GM18867 (cell line): Measurements from ENCODE around the gene CLEC4G.
A peak's percentile ranks its signal among the peaks of the same experiment; 100 is the strongest.

ENCODE experiments used
- ATAC-seq: cut with Tn5 transposase; IDR thresholded peaks from one replicate; pipeline ENCODE4 v1.9.1; 2021; ENCODE audit warnings: mild to moderate bottlenecking, moderate library complexity; ENCODE audit not compliant: unreplicated experiment

Gene CLEC4G

DNA sequence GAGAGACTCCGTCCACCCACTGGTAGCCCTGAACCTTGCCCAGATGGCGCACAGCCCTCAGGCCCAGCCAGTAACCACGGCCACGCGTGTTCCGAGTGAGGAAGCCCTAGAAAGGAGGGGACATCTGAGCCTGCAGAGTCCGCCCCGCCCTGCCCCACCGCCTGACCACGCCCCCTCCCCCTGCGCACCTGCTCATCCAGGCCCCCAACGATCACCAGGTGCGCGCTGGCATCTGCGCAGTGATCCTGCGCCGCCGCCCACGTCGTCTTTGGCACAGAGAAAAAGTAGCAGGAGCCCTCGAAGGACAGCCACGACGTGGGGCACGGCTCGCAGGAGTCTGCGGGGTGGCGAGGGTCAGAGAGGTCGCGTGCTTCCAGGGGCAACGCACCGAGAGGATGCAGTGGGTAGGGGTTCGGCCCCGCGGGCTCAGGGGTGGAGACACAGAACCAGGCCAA is 2.1 kb downstream of the CLEC4G start:
- no peak for ATAC-seq

DNA sequence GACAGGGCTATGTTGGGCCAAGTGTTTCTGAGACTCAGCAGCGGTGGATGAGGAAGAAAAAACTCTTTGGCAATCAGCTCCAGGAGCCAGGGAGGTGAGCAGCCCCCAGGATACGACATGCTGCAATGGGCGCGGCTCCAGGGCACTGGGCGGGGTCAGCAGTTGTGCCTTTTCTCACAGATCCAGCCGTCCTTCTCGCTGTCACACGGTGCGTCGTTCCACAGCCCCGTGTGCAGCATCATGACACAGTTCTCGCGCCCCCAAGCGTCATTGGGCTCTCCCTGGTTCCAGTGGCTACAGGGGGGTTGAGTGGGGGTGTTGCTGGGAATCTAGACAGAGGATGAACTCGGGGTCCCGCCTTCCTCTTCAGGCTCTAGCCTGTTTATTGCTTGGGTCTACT is 2.7 kb downstream of the CLEC4G start:
- no peak for ATAC-seq

DNA sequence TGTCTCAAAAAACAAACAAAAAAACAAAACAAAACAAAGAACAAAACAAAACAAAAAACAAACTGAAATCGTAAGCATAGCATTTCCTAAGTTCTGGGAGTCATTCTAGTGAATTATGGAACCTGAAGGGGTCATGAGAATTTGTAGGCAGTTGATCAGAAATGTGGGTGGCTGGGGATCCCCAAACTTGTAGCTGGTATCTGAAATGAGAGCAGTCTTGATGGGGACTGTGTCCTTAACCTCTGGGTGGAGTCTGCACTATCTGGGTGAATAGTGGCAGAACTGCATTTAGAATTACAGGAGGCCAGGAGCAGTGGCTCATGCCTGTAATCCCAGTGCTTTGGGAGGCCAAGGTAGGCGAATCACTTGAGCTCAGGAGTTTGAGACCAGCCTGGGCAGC is 6.1 kb downstream of the CLEC4G start:
- ATAC-seq = no peak

DNA sequence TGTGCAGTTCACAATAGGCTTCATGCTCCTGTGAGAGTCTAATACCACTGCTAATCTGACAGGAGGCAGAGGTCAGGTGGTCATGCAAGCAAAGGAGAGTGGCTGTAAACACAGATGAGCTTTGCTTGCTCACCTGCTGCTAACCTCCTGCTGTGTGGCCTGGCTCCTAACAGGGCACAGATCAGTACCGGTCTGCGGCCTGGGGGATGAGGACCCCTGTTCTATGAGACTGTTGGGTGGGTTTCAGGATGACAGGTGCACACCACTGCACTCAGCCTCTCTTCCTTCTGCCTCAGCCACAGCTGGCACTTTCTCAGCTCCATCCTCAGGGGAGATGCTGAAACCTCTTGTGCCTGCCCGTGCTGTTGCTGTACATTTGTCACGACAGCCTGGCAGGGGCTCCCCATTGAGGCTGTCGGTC is 9.7 kb downstream of the CLEC4G start:
- no peak for ATAC-seq

DNA sequence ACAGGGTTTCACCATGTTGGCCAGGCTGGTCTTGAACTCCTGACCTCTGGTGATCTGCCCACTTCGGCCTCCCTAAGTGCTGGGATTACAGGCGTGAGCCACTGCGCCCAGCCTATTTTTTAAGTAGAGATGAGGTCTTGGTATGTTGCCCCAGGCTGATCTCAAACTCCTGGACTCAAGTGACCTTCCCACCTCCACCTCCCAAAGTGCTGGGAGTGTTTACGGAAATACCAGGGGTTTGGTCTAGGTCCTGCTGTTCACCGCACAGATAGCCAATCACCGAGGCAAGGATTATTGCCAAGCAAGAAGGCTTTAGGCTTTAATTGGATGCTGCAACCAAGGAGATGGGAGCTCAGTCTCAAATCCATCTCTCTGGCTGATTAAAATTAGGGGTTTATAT is 11.6 kb downstream of the CLEC4G start:
- no peak for ATAC-seq

DNA sequence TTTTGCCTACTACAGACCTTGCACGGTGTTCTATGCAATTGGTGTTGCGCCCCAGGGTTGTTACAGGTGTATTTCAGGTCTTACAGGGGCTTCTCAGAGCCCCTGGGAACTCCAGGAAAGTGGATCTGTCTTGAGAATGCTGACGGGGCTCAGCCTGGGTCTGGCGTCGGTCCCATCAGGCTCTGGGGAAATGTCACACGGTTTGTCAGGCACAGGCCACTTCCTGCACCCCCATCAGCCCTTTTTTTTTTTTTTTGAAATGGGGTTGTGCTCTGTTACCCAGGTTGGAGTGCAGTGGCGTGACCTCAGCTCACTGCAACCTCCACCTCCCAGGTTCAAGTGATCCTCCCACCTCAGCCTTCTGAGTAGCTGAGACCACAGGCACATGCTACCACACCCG is 13.2 kb downstream of the CLEC4G start:
- no peak for ATAC-seq

DNA sequence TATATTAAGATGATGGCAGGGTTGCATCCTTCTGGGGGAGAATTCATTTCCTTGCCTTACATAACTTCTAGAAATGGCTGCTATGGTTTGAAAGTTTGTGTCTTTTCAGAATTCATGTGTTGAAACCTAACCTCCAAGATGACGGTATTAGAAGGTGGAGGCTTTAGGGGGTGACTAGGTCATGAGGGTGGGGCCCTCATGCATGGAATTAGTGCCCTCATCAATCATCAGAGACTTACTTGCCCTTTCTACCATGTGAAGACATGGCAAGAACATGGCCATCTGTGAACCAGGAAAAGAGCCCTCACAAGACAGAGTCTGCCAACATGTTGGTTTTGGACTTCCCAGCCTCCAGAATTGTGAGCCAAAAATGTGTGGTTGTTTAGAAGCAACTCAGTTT is 15.1 kb downstream of the CLEC4G start:
- ATAC-seq = no peak

DNA sequence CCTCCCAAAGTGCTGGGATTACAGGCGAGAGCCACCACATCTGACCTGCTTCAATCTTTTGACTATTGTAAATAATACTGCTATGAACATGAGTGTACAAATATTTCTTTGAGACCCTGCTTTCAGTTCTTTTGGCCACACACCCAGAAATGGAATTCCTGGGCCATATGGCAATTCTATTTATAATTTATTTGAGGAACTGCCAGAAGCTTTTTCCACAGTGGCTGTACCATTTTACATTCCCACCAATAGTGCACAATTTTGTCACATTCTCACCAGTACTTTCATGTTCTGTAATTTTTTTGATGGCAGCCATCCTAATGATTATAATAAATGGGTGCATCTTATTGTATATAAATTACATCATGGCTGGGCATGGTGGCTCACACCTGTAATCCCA is 16.2 kb downstream of the CLEC4G start:
- ATAC-seq = no peak

DNA sequence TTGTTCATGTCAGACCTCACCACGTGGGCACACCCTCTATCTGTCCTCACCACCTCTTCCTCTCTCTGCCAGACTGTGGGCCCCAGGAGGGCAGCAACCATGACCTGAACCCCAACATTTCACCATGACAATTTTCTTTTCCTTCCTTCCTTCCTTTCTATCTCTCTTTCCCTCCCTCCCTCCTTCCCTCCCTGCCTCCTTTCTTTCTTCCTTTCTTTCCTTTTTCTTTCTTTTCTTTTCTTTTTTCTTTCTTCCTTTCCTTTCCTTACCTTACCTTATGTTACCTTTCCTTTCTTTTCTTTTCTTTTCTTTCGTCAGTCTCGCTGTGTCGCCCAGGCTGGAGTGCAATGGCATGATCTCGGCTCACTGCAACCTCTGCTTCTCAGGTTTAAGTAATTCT is 21.3 kb downstream of the CLEC4G start:
- no peak for ATAC-seq

DNA sequence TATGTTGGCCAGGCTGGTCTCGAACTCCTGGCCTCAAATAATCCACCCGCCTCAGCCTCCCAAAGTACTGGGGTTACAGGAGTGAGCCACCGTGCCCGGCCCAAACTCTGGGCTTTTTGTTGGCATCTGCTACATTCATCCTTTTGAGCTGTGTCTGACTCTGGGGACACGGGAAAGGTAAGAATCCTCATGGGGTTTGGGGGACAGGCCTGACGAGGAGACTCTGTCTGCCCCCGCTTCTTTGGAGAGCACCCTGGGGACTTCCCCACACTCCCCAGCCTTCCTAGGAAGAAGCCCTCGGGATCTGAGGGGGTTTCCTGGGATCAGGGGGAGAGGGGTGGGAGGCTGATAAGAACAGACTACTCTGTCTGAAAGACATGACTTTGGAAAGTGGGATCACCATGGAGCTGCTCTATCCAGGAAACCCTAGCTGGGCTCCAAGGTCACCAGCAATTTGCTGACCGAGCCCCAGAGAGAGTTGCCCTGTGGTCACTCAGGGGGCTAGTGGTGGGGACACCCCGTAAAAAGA is 21.9 kb downstream of the CLEC4G start:
- no peak for ATAC-seq

DNA sequence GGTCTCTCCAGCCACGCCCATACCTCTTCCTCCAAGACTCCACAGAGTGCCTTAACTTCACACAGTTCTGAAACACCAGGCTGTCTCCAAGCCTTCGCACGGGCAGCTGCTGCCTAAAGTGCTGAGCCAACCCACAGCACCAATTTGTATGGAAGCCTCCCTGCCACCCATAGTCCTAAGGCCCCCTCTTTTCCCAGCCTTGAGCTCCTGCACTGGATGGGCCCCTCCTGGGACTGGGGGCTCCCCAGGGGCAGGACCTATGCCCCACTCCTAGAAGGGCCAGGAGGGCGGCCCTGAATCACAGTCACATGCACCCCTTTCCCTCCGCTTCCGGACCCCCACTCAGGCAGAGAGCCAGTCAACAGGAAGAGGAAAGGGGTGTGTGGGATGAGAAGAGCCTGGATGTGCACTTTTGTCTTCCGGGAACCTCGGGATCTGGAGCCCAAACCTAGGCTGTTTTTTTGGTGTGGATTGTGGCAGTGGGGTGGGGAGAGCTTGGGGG is 24.9 kb downstream of the CLEC4G start:
- ATAC-seq = no peak

DNA sequence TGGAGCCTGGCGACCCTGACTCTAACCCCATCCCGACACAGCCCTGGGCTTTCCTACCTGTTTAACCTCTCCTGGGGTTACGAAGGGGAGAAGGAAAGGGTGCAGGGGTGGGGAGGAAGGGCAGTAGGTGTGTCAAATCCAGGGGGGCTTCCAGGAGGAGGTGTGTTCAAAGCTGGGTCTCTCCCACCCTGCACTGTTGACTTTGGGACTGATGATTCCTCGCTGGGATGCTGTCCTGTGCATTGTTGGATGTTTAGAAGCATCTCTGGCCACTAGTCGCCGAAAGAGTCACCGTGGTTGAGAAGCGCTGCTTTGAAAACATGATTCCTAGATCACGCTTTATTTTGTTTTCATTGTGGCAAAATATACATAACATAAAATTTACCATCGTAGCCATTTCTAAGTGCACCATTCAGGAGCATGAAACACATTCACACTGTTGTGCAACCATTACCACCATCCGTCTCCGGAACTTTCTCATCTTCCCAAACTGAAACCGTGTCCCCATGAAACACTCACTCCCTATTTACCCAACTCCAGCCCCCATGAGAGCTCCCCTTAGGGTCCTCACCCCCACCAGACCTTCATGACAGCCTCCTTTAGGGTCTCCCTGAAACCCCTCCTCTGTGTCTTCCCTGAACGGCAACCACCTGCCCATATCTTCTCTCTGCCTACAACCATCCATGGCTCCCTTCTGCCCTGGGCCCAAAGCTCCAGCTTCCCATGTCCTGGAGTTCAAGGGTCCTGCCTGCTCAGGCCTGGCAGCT is 25.5 kb downstream of the CLEC4G start:
- ATAC-seq = no peak

DNA sequence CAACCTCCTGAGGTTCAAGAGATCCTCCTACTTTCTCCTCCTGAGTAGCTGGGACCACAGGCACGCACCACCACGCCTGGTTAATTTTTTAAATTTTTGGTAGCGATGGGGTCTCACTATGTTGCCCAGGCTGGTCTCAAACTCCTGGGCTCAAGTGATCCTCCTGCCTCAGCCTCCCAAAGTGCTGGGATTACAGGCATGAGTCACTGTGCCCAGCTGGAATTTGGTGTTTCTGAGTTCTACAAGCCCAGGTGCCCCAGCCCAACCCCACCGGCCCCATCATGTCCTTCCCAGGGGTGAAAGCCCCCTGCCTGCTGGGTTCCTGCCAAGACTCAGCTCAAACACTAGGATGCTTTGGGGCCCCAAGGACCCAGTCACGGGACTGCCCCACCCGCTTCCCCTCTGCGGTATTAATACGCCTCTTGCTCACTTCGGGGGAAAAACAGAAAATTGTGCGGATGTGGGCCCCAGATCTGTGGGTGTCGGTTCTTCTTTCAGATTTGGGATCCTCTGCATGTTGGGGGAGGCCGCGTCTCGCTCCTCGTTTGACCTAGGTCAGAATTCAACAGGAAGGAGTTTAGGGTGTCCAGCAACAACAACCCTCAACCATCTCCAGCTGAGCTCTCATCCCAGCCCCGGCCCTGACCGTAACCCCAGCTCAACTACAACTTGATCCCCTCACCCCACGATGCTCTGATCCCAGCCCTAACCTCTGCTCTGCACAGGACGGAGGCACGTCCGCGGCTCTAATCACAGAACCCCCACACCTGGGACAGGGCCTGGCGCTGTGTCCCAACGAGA is 26.3 kb downstream of the CLEC4G start:
- ATAC-seq = no peak

DNA sequence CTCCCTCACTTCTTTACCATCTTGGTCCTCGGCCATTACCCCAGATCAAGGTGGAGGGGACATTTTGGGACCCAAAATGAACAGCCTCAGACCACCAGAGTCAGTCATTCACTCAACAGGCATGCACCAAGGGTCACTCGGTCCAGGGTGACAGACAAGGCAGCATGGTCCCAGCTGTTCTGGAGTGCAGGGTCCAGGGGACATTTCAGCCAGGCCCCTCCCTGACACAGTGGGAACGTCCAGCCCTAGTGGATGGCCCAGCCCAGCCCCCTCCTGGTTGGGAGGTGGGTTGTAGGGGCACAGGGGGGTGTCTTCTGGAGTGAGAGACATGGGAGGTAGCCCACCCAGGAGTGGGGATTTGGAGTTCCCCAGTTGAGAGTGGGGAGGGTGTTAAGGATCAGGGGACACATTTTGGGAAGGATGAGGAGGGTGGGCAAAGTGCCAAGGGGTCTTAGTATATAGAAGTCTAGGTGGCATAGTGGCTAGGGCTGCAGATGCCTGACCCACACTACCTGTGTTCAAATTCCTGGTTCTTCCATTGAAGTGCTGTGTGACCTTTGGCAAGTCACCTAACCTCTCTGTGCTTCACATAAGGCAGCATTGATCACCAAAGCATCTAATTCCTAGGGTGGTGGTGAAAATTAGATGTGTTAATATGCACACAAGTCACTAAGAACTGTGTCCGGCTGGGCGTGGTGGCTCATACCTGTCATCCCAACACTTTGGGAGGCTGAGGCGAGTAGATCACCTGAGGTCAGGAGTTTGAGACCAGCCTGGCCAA is 27.4 kb downstream of the CLEC4G start:
- no peak for ATAC-seq

DNA sequence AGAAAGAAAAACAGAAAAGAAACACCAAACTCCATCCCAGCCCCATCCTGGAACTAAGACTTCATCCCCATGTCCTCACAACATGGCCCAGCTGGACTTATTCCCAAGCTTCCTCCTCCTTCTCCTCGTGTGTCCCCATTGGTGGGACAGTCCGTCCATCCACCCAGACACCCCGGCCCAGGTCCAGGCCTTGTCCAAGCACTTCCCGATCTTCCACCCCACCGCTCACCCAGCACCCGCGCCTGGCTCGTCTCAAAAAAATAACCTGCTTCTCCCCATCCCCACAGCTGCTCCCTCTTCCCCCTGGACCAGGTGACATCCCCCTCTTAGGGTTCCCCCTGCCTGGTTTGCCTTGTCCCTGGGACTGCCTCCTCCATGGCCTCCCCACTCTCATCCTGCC is 28.6 kb downstream of the CLEC4G start:
- ATAC-seq = no peak

DNA sequence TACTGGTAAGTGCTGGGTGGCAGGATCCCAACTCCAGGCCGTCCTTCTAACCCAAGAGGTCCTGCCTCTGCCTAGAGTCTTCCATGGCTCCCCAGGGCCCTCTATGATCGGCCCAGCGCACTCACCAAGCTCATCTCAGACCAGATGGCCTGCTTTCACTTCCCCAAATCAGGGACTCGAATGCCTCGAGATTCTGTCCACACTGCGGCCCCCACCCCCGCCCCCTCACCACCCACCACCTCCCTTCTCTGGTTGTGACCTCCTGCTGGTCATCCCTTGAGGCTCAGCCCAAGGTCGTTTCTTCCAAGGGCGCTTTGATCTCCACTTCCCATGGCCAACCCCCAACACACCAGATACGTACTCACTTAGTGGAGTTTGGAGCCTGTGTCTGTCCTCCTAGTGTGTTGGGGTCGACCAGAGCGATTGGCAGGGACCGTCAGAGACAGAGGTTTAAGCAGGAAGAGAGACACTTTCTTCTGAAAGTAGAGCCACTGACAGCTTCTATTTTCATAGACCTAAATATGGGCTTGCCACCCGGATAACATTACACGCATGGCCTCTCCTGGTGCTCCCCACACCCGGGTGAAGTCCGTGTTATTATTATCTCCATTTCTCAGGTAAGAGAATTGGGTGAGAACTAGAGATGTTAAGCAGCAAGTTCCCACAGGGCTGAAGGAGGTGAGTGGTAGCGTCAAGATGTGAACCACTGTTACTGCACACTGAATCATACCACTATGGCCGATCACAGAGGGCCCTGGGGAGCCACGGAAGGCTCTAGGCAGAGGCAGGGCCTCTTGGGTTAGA is 30.1 kb downstream of the CLEC4G start, which contains the start of gene FCER2:
FCER2 (minus strand) TSS at position 478 of the 804 bp plus-strand sequence. CDS start 2,371 bp downstream, outside the sequence.
- peak; percentile 57 for ATAC-seq

DNA sequence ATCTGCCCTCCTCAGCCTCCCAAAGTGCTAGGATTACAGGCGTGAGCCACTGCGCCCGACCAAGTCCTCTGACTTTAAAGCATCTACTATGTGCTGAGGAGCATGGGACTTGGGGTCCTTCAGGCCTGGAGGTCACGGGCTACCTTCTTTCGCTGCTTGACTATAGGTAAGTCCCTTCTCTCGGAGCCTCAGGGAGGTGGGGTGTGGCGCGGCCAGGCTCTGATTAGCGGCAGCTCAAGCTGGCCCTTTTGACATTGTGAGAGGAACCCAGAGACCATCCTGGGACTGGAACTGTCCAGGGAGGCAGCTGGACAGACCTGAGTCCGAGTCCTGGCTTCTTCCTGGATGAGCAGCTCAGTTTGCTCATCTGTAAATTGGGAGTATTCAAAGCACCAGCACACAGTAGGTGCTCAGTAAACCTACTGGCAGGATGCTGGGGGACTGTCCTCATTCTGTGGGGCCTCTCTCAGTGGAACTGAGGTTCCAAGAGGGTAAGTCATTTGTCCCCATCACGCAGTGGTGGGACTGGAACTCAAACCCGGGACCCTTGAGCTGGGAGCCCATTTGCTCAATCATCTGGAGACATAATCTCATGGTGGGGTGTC is 30.8 kb downstream of the CLEC4G start:
- no peak for ATAC-seq

DNA sequence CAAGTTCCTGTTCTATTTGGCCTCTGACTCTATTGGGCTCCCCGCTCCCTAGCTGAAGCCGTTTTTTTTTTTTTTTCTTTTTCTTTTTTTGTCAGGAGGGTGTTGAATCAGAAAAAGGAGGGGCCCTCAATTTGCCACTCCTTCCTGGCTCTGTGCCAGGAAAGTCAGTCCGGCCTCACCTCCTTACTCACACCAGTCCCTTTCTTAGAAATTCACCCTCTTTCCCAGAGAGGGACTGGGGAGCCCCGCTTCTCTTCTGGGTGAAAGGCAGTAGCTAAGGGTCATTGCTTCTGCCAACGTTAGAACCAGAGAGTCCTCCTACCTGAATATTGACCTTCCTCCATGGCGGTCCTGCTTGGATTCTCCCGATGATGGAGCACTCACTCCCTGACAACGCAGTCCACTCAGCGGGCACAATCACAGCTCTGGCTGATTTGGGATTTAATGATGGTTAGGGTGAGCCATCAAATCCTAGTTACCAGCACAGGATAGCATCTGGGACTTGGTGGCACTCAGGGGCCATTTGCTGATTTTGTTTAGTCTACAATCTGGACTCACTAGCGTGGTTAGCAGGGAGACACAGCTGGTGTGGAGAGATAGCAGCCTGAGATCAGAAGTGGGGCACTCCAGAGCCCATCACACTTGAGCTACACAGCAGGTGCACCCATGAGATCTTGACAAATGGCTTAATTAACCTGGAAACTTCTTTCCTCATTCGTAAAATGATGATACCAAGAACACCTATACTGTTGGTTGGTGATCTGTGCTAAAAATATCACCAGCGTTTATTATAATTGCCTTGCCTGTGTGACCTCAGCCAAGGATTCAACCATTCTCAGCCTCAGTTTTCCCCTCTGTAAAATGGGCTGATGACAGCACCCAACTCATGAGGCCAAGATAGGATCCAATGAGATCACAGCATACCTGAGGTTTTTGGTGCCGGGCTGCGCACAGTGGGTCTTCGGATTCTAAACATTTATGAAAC is 32.2 kb downstream of the CLEC4G start:
- no peak for ATAC-seq
